GM19023 (cell line): ENCODE data around the gene AACS.
"Not testable (repeated sequence)": the region's sequence is repeated elsewhere in the genome, so short reads cannot be mapped to it uniquely, and the experiment has no call there.

Experiments
- ATAC-seq: cut with Tn5 transposase; IDR thresholded peaks from one replicate; pipeline ENCODE4 v1.9.1; 2021; ENCODE audit warnings: mild to moderate bottlenecking, moderate library complexity; ENCODE audit not compliant: unreplicated experiment

The AACS gene

GRCh38 chr12:125091401-125091800 is 26.2 kb downstream of the AACS start:
- no peak for ATAC-seq

- ATAC-seq, result no peak
Observed at GRCh38 chr12:125092108-125092871, 27.1 kb downstream of the AACS start.

- no peak for ATAC-seq
Observed at GRCh38 chr12:125092872-125093680, 27.8 kb downstream of the AACS start.

DNA sequence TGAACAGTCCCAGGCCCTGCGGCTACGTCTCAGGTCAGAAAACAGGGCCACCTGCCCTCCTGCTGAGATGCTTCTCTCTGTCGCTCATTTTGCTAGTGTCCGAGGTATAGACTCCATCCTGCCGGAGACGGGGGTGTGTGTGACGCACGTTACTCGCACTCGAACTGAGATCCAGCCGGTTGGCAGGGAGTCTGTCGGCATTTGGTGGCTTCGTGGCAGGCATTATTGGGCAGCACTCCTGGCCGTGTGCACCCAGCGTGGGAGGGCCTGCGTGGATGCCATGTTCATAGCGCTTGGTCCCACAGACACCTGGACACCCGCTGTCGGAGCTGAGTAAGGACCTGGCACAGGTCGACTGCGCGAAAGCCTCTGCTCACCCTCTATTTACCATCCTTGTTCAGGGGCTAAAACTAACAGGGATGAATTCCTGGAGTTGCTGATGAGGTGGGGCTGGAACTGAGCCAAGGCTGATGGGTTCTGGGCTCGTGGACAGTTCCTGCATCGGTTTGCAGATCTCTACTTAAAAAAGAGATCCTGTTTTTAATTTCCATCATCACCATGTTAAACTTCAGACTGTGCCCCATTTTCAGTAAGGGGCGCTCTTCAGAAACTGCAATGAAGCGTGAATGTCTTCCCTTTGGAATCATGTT is 28.6 kb downstream of the AACS start:
- no peak for ATAC-seq

DNA sequence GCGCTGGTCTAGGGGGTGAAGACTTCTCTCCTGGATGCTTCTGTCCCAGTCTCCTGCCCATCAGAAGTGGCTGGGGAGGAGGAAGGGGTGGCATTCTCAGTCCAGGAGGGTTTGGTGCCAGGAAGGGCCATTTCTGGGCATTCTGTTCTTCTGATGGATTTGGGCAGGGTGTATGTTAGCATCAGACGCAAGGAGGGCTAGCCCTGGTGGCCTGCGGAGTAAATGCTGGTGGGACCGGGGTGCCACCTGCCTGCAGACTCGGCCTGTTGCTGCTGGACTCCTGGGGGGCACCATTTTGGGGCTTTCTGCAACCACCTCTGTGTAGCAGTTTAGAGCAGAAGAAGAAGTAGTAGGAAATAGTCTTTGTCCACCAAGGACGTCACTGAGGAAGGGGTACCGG is 31.7 kb downstream of the AACS start:
- no peak for ATAC-seq

DNA sequence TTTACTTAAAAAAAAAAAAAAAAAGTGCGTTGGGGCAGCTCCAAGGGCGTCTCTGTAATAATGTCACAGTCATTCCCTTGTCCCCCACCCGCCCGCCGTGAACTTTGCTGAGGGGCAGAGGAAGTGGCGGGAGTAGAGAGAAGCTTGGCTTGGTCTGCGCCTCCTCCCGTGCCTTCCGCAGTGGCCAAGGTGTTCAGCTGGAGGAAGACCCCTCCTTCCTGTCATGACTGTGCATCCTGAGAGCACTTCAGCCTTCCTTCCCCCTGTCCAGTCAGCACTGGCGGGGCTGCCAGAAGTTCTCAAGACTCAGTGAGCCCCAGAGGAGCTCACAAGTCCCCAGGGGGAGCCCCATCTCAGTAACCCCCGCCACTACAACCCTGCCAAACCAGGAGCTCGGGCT is 32.2 kb downstream of the AACS start:
- ATAC-seq, result no peak

- ATAC-seq, result no peak
Observed at GRCh38 chr12:125098676-125099408, 33.6 kb downstream of the AACS start.

DNA sequence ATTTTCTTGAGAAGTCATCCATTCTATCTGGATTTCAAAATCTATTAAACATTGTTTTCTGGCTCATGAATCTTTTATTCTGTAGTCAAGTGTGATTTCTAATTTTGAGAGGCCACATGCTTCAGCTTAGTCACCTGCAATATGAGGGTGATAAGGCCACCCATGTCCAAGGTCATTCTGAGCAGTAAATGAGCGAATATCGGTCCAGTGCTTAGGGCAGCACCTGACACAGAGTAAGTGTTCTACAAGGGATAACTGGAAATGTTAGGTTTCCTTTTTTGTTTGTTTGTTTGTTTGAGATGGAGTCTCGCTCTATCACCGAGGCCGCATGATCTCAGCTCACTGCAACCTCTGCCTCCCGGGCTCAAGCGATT is 34.2 kb downstream of the AACS start:
- no peak for ATAC-seq

DNA sequence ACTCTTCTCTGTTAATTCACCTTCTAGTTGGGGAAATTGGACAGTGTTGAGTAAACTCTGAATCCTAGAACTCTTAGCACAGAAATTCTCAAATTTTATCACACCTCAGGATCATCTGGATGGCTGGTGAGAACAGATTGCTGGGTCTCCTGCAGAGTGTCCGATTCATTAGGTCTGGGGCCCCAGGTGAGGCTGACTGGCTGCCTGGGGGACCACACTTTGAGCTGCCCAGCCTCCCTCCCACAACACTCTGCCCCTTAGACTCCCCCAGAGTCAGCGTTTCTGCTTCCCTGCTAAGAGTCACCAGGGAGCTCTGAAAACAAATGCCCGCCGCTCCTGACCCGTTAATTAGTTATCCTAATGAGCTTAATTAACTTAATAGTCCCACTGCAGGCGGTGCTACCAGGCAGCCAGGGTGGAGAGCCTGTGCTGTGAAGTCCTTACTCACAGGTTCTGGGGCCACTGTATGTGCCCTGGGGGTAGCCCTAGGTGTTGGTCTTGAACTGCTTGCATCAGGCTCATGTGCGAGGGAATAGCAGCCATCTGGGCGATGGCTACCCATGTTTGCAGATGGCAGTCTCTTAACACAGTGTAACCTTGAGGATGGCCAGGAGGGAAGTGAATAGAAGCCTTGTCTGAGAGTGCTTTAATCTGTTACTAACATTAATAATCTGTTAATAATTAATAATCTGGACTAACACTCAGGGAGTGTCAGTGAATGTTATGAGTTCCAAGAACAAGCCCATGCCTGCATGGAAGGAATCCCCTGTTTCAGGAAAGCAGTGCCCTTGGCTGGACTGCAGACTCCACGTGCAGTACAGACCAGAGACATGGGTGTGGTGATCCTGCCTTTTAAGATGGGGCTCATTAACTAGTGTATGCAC is 35.6 kb downstream of the AACS start:
- no peak for ATAC-seq

- no peak for ATAC-seq
Observed at GRCh38 chr12:125104982-125105381, 39.7 kb downstream of the AACS start.

DNA sequence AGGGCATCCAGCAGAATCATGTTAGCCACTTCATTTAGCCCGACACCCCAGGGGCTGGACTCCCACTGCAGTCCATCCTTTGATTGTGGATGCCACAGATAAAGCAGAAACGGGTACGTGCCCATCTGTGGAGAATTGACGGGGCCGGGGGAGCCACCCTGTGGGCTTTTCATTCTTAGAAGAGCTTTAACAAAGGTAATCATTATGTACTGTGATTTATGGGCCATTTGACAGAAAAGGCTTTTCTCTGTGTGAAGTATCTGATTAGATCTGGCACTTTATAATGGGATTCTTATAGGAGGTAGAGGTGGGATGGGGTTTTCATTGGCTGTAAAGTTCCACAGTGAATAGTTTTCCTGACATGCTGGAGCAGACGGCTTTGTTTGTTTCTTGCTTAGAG is 40.4 kb downstream of the AACS start:
- ATAC-seq, result no peak

DNA sequence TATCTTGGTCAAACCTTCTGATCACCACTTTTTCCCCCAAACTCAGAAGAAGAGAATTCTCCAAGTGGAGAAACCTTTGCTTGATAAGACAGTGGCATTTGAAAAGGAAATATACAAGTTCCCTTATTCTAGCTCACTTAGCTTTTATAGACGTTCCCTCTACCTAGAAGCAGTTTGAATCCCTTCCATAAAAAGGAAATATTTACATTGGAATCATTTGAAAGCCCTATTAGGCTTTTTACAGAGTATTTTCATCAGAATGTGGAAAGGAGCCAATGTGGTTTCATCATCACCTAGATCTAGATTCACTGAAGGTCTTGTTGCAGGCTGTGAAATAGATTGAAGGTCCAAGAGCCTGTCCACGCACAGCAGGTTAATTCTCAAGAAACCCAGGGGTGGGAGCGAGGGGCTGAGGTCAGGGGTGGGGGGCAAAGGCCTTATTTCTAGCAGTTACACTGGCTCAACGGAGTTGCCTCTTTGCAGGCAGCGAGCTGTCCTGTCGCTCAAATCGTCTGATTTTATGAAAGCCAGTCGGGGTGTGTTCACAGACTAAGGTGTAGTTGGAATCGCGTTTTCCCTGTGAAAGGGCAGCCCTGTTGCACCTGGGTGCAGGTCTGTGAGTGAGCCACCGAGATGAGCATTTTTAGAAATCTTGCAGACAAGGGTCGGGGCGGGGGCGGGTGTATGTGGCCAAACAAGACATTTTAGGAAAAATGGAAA is 45.6 kb downstream of the AACS start:
- ATAC-seq, result no peak

- ATAC-seq, result no peak
Observed at GRCh38 chr12:125111403-125111802, 46.2 kb downstream of the AACS start.

DNA sequence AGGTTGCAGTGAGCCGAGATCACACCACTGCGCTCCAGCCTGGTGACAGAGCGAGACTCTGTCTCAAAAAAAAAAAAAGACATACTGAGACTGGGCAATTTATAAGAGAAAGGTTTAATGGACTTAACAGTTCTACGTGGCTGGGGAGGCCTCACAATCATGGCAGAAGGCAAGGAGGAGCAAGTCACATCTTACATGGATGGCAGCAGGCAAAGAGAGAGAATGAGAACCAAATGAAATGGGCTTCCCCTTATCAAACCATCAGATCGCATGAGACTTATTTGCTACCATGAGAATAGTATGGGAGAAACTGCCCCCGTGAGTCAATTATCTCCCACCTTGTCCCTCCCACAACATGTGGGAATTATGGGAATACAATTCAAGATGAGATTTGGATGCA is 47.4 kb downstream of the AACS start:
- not testable (repeated sequence) for ATAC-seq

DNA sequence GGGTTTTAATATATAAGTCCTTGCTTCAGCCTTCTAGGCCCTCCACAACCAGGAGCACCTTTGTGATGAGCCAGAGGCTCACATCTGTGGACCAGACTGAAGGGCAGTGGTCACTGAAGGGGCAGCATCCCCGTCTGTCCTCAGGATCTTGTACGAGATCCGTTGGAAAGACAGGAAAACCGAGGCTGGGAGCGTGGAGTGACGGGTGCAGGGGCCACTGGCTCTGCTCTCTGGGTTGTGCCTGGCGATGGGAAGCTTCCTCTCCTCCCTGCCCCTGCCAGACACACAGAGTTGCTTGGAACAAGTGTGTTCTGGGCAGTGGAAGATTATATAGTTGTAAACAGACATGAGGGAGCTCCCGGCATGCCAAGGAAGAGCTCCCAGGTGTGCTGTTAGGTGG is 48.0 kb downstream of the AACS start:
- ATAC-seq, result no peak

- no peak for ATAC-seq
Observed at GRCh38 chr12:125113789-125114188, 48.6 kb downstream of the AACS start.

DNA sequence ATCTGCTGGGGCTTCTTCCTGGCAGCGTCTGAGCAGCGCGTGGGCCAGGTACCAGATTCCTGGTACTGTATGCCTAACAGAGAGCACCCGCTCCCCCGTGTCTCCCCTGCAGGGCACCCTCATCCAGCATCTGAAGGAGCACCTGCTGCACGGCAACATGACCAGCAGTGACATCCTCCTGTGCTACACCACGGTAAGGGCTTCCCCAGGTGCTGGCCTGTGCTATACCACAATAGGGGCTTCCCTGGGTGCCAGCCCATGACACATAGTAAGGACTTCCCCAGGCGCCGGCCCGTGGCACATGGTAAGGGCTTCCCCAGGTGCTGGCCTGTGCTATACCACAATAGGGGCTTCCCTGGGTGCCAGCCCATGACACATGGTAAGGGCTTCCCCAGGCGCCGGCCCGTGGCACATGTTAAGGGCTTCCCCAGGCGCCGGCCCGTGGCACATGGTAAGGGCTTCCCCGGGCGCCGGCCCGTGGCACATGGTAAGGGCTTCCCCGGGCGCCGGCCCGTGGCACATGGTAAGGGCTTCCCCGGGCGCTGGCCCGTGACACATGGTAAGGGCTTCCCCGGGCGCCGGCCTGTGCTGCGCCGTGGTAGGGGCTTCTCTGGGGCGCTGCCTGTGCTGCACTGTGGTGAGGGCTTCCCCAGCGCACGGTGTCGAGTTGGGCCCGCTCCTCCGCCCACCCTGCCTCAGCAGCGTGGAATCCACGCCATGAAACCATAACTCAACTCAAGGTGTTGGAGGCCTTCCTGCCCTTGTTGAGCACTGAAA is 49.3 kb downstream of the AACS start:
- peak; percentile 56 for ATAC-seq

GRCh38 chr12:125120566-125120965 is 55.3 kb downstream of the AACS start:
- no peak for ATAC-seq

DNA sequence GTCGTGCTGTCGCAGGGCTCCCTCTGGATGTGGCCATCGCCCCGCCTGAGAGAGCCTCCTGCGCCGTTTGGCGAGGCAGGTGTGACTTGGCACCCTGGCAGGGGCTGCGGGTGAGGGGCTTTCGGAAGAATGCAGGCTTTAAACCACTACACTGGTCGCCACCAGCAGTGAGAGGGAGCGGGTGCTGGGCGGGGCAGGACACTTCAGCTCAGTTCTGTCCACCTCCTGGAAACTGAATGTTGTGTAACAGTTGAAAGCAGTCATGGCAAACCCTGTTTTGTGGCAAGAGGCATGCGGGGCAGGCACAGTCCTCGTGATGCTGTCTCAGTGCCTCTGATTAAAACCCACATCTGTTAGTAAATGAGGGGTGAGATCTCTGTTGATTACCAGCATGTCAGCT is 55.9 kb downstream of the AACS start:
- no peak for ATAC-seq
